ENCODE results near the gene OR2F2.

OR2F2 gene

GRCh38 chr7:143906151-143906550 is 28.9 kb upstream of the OR2F2 start:
- no peak for TF ChIP-seq CTCF (conservative IDR thresholded peaks at IDR 0.05)
- H3K27ac ChIP-seq = no peak overlapping the region

GRCh38 chr7:143906895-143907294 is 28.1 kb upstream of the OR2F2 start:
- no peak overlapping the region for H3K27ac ChIP-seq
- TF ChIP-seq CTCF (conservative IDR thresholded peaks at IDR 0.05) = no peak

- H3K27ac ChIP-seq = no peak overlapping the region
- no peak for TF ChIP-seq CTCF (conservative IDR thresholded peaks at IDR 0.05)
Measured at GRCh38 chr7:143908120-143908519, 26.9 kb upstream of the OR2F2 start.

GRCh38 chr7:143909863-143910262 is 25.2 kb upstream of the OR2F2 start:
- no peak overlapping the region for H3K27ac ChIP-seq
- TF ChIP-seq CTCF (conservative IDR thresholded peaks at IDR 0.05) = no peak

GRCh38 chr7:143910473-143911248 is 24.4 kb upstream of the OR2F2 start:
- no peak overlapping the region for H3K27ac ChIP-seq
- TF ChIP-seq CTCF (conservative IDR thresholded peaks at IDR 0.05) = no peak

GRCh38 chr7:143913945-143914615 is 21.0 kb upstream of the OR2F2 start:
- no peak for TF ChIP-seq CTCF (conservative IDR thresholded peaks at IDR 0.05)

GRCh38 chr7:143914938-143915652 is 19.9 kb upstream of the OR2F2 start:
- TF ChIP-seq CTCF (conservative IDR thresholded peaks at IDR 0.05) = no peak

More at GRCh38 chr7:143913945-143914615, 21.0 kb upstream of the OR2F2 start:
- H3K27ac ChIP-seq = no peak overlapping the region

More at GRCh38 chr7:143914938-143915652, 19.9 kb upstream of the OR2F2 start:
- H3K27ac ChIP-seq = no peak overlapping the region
